ENCODE measurements around the gene INPP5K. TPM values are rescaled to one million over a fixed set of nuclear protein-coding genes. Genes with fewer than 3 reads are reported as not detected.

Gene INPP5K
- total and polyA plus RNA-seq, 2 of the 4 experiments (the other 2 are of a cell fraction) = 14.9 to 17.4 TPM

DNA sequence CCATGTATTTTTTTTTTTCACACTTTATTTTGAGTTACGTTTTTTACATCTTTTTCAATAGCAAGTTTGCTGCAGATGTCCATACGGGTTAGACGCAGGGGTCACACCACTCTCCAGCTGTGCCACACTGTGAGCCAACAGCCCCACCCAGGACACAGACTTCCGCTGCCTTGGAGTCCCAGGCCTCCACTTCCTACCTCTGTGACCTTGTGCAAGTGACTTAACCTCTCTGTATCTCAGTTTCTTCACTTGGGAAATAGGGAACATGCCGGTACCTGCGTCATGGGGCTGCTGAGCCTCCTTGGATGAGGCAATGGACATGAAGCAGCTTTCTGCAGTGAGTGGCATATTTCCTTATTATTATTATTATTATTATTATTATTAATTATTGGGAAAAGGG is 49.5 kb upstream of the INPP5K start:
- no peak overlapping the region for H3K56ac ChIP-seq (ENCODE audit: extremely low read depth, insufficient read depth, low read length)
- in situ Hi-C loops (cut with MboI; ENCODE audit: low sequenced_read_pairs) = no loop called here
- H2AK5ac ChIP-seq (ENCODE audit: low read depth, low read length) = no peak overlapping the region
- no peak overlapping the region for H4K8ac ChIP-seq (ENCODE audit: low read depth in 2 of 2, low read length in 2 of 2)
- no peak overlapping the region for H3K4me2 ChIP-seq (ENCODE audit: low read depth, low read length)
- no peak overlapping the region for H3K27ac ChIP-seq (ENCODE audit: insufficient read depth, low read length)
- 10% methylated on average over 2 of the region's 6 CpGs; no CpG with 5 or more reads in 1 of the 2 experiments for WGBS, 2 experiments (ENCODE audit: extremely low coverage in 2 of 2, insufficient read length in 1 of 2)
- no peak overlapping the region for H3K18ac ChIP-seq (ENCODE audit: low read depth, low read length)
- H3K4me3 ChIP-seq (ENCODE audit: insufficient read depth, low read depth, low read length) = no peak overlapping the region
- H3K14ac ChIP-seq (replicated peaks; ENCODE audit: low read depth, low read length) = no peak overlapping the region
- H2BK20ac ChIP-seq (ENCODE audit: low read depth, low read length) = no peak overlapping the region
- no peak overlapping the region for H2BK15ac ChIP-seq (ENCODE audit: low read depth, low read length)
- no peak overlapping the region for H2AK9ac ChIP-seq (replicated peaks; ENCODE audit: low read depth, low read length, poor library complexity)
- dilution Hi-C loops (cut with HindIII; ENCODE audit: low sequenced_read_pairs, unreplicated experiment) = no loop called here
- peaks cover 0 to 10% of the 10 kb centered on the region in 2 experiments; a peak in 2 of 4 replicates for H3K79me1 ChIP-seq (ENCODE audit: low read depth in 1 of 2, low read length in 2 of 2)
- no peak overlapping the region for H2BK5ac ChIP-seq (ENCODE audit: low read depth, low read length, poor library complexity, severe bottlenecking)
- ATAC-seq (ENCODE audit: low read depth) (no peak), DNase-seq (no peak)
- H3K36me3 ChIP-seq (ENCODE audit: control insufficient read depth, insufficient read depth, low read length) = no peaks in the 10 kb centered on the region
- H3K23ac ChIP-seq (ENCODE audit: low read depth, low read length) = no peak overlapping the region
- H4K5ac ChIP-seq (ENCODE audit: low read depth, low read length) = no peak overlapping the region
- H2AFZ ChIP-seq (replicated peaks; ENCODE audit: low read length, poor library complexity) = no peak overlapping the region
- no peak overlapping the region for H2BK120ac ChIP-seq (ENCODE audit: low read depth, low read length)
- POLR2A ChIA-PET (ENCODE audit: unreplicated experiment) = no interaction called here
- no peak for TF ChIP-seq BHLHE40 (IDR thresholded peaks at IDR 0.05; ENCODE audit: low read depth, low read length)
- intact Hi-C loops (cut with micrococcal nuclease) = no loop called here
- H4K91ac ChIP-seq (ENCODE audit: insufficient read depth, low read depth, low read length) = no peak overlapping the region
- no peaks in the 10 kb centered on the region; the same call in 1 of the 2 replicates for H3K27me3 ChIP-seq (ENCODE audit: control insufficient read depth, insufficient read depth, low read length)
- H3K9ac ChIP-seq (ENCODE audit: low read depth, low read length) = no peak overlapping the region
- CTCF ChIA-PET = no interaction called here
- peaks cover 12% of the 10 kb centered on the region for H4K20me1 ChIP-seq (ENCODE audit: insufficient read depth, low read length)
- no TSS peak for BruUV-seq (replicated peaks)
- H3K9me1 ChIP-seq (ENCODE audit: insufficient read depth, low read length) = peaks cover 8% of the 10 kb centered on the region
- H3K4ac ChIP-seq (ENCODE audit: low read depth, low read length) = no peak overlapping the region
- peaks cover 7% of the 10 kb centered on the region; the same call in 1 of the 2 replicates for H3K4me1 ChIP-seq (ENCODE audit: control insufficient read depth, insufficient read depth, low read length)
- H3K9me3 ChIP-seq (ENCODE audit: control insufficient read depth, insufficient read depth, low read length) = no peaks in the 10 kb centered on the region

All from IMR-90 (cell line).